CD4-positive, alpha-beta T cell (primary cell): ENCODE measurements around the gene CD83. TPM values are rescaled to one million over a fixed set of nuclear protein-coding genes. Genes with fewer than 3 reads are reported as not detected.
"Not testable (repeated sequence)": the region's sequence is repeated elsewhere in the genome, so short reads cannot be mapped to it uniquely, and the experiment has no call there.

Source experiments
- ATAC-seq: fragments of 200-7000 bp; cut with Tn5 transposase; one replicate; pipeline ENCODE4 v1.10.0; 2022; ENCODE audit warnings: mild to moderate bottlenecking; ENCODE audit not compliant: poor library complexity
- CTCF ChIA-PET: fragments of 350-600 bp; sonication (Branson Sonifier 250); formaldehyde crosslinking; loops from one replicate; lab custom pipeline; 2021; ENCODE audit warnings: antibody characterized with exemption, inconsistent platforms; lab: Charles Lee
- POLR2A ChIA-PET: fragments of 350-600 bp; sonication (Branson Sonifier 250); formaldehyde crosslinking; loops from one replicate; lab custom pipeline; 2021; ENCODE audit warnings: antibody characterized with exemption, inconsistent platforms; lab: Charles Lee
- DNase-seq, 14 experiments: peaks; one replicate each; pipeline ENCODE4 v3.0.0-alpha.2; 2013 to 2020; ENCODE audit warnings: mixed read lengths in 2 of 14
- H3K27ac ChIP-seq, 2 donors: one replicate each; pipeline versions ENCODE4 v1.5.1 to v1.7.0; 2013; ENCODE audit warnings: low read length in 2 of 2, low read depth in 1 of 2, mild to moderate bottlenecking in 1 of 2
- H3K27me3 ChIP-seq, 2 experiments: 1 replicate in 1 of 2; 2 replicates in 1 of 2; pipeline versions ENCODE4 v1.6.1 to v1.7.0; 2013; ENCODE audit warnings: low read length in 2 of 2, control low read depth in 1 of 2, mild to moderate bottlenecking in 1 of 2, moderate library complexity in 1 of 2; ENCODE audit not compliant: insufficient read depth in 2 of 2, control insufficient read depth in 1 of 2
- H3K36me3 ChIP-seq: one replicate; pipeline ENCODE4 v1.6.1; 2013; ENCODE audit warnings: low read length, control low read depth; ENCODE audit not compliant: insufficient read depth
- H3K4me1 ChIP-seq: one replicate; pipeline ENCODE4 v1.6.1; 2013; ENCODE audit warnings: low read length, control low read depth; ENCODE audit not compliant: insufficient read depth
- H3K4me3 ChIP-seq: one replicate; pipeline ENCODE4 v1.5.1; 2013; ENCODE audit warnings: mild to moderate bottlenecking, low read length, moderate library complexity
- H3K9me3 ChIP-seq, 2 experiments: 1 replicate in 1 of 2; 2 replicates in 1 of 2; pipeline versions ENCODE4 v1.6.1 to v1.7.0; 2013; ENCODE audit warnings: low read length in 2 of 2, mild to moderate bottlenecking in 2 of 2, control low read depth in 1 of 2, moderate library complexity in 1 of 2; ENCODE audit not compliant: control insufficient read depth in 1 of 2, insufficient read depth in 1 of 2
- H3K27ac Mint-ChIP-seq: one replicate; pipeline ENCODE4 v1.8.0; 2020; ENCODE audit warnings: mixed read lengths
- H3K27me3 Mint-ChIP-seq: one replicate; pipeline ENCODE4 v1.8.0; 2021; ENCODE audit warnings: mixed read lengths
- H3K36me3 Mint-ChIP-seq: one replicate; pipeline ENCODE4 v1.8.0; 2021; ENCODE audit warnings: low read depth, mixed read lengths
- H3K4me1 Mint-ChIP-seq: one replicate; pipeline ENCODE4 v1.8.0; 2021; ENCODE audit warnings: low read depth, mixed read lengths
- H3K4me3 Mint-ChIP-seq: one replicate; pipeline ENCODE4 v1.8.0; 2020; ENCODE audit warnings: mild to moderate bottlenecking, mixed read lengths
- H3K9me3 Mint-ChIP-seq: one replicate; pipeline ENCODE4 v1.8.0; 2020; ENCODE audit warnings: mixed read lengths
- CTCF ChIP-seq: fragments of 200-600 bp; IDR thresholded peaks from one replicate; pipeline ENCODE4 v1.8.0; 2022; ENCODE audit warnings: antibody characterized with exemption, mild to moderate bottlenecking
- intact Hi-C, 2 experiments: fragments of 100-400 bp; cut with DNase I in 1 of 2; cut with micrococcal nuclease in 1 of 2; formaldehyde crosslinking; loops; one replicate each; pipeline versions ENCODE4 v1.15.1 to v1.9.0; 2023 to 2025; cut with DNase I, micrococcal nuclease
- total RNA-seq, 174 experiments: library from RNA in 2 of 174; stranded (reverse) in 2 of 174; gene quantifications; one replicate each; pipeline ENCODE4 v1.2.3 and lab custom pipeline; 2021 to 2026

Gene CD83
- total RNA-seq, 2 experiments from 2014 or later: 35.3 to 36.4 TPM

- peaks cover 21% of the 10 kb centered on the region for H3K4me1 Mint-ChIP-seq
- Histone ChIP-seq H3K27me3 (no peaks in the 10 kb centered on the region), H3K9me3 (no peaks in the 10 kb centered on the region), H3K36me3 (no peaks in the 10 kb centered on the region), H3K4me3 (no peak overlapping the region), H3K27ac (no peak overlapping the region), H3K4me1 (peaks cover 8% of the 10 kb centered on the region)
- no peaks in the 10 kb centered on the region for H3K9me3 Mint-ChIP-seq
- H3K27ac Mint-ChIP-seq: no peak overlapping the region
- ChIA-PET CTCF (no interaction called here), POLR2A (no interaction called here)
- DNase-seq: no peak
- no peaks in the 10 kb centered on the region for H3K27me3 Mint-ChIP-seq
- intact Hi-C loops: no loop called here
- no peak for ATAC-seq
- H3K36me3 Mint-ChIP-seq: no peaks in the 10 kb centered on the region
- no peak overlapping the region for H3K4me3 Mint-ChIP-seq
- no peak for TF ChIP-seq CTCF
Measured at GRCh38 chr6:14070457-14070856, 47.1 kb upstream of the CD83 start.

GRCh38 chr6:14072084-14072483, 45.5 kb upstream of the CD83 start:
- no peaks in the 10 kb centered on the region for H3K9me3 ChIP-seq
- ATAC-seq (no peak), DNase-seq (peak in 2 of 14 experiments; percentile 22 to 48)
- no peaks in the 10 kb centered on the region for H3K36me3 ChIP-seq
- Mint-ChIP-seq H3K36me3 (no peaks in the 10 kb centered on the region), H3K27me3 (no peaks in the 10 kb centered on the region), H3K4me3 (no peak overlapping the region), H3K27ac (no peak overlapping the region), H3K4me1 (peaks cover 29% of the 10 kb centered on the region), H3K9me3 (no peaks in the 10 kb centered on the region)
- ChIA-PET CTCF (interaction anchor here (0.7 kb wide), 1 partner anchor 24 kb away, joined by 4 read pairs; no protein-coding TSS in a partner anchor), POLR2A (no interaction called here)
- no peak overlapping the region for H3K27ac ChIP-seq
- H3K4me1 ChIP-seq: peaks cover 8% of the 10 kb centered on the region
- no peak overlapping the region for H3K4me3 ChIP-seq
- no peaks in the 10 kb centered on the region for H3K27me3 ChIP-seq
- intact Hi-C loops: no loop called here
- TF ChIP-seq CTCF: no peak

GRCh38 chr6:14073561-14074354, 43.8 kb upstream of the CD83 start:
- H3K9me3 ChIP-seq, ATAC-seq, intact Hi-C loops, H3K27me3 ChIP-seq, H3K36me3 ChIP-seq, H3K36me3 Mint-ChIP-seq, H3K9me3 Mint-ChIP-seq, CTCF ChIA-PET, H3K4me3 ChIP-seq, H3K27me3 Mint-ChIP-seq: not testable (repeated sequence)
- peaks cover 12% of the 10 kb centered on the region for H3K4me1 ChIP-seq
- H3K4me3 Mint-ChIP-seq: peak overlapping the region; percentile 73
- peak overlapping the region; percentile 85 for H3K27ac Mint-ChIP-seq
- peak overlapping the region in 1 of 2 donors; percentile 68 for H3K27ac ChIP-seq
- POLR2A ChIA-PET: interaction anchor here (1.0 to 2.0 kb wide), 2 partner anchors 43 to 586 kb away, joined by 3 to 14 read pairs; partner anchors contain the start of genes CD83 and GFOD1
- H3K4me1 Mint-ChIP-seq: peaks cover 30% of the 10 kb centered on the region
- DNase-seq: peak in 2 of 14 experiments; percentile 20 to 23
